ENCODE data around the gene PROC.

Gene PROC

GRCh38 chr2:127418300-127419111, at the start of gene PROC:
TSS of gene PROC (plus strand) at chr2:127418427. CDS start at chr2:127419943, 1,516 bp downstream.
- intact Hi-C loops (cut with DNase I): no loop called here
- DNase-seq: peak in 1 of 10 donors; percentile 77

GRCh38 chr2:127370010-127370409, 48.2 kb upstream of the PROC start:
- no peak for DNase-seq
- intact Hi-C loops (cut with DNase I): no loop called here

- no peak for DNase-seq
- intact Hi-C loops (cut with DNase I): no loop called here
Observed at GRCh38 chr2:127371037-127371436, 47.2 kb upstream of the PROC start.

- intact Hi-C loops (cut with DNase I): no loop called here
- no peak for DNase-seq
Observed at GRCh38 chr2:127373362-127374083, 44.7 kb upstream of the PROC start.

- no peak for DNase-seq
- intact Hi-C loops (cut with DNase I): no loop called here
Observed at GRCh38 chr2:127376257-127376656, 42.0 kb upstream of the PROC start.

- no peak for DNase-seq
- intact Hi-C loops (cut with DNase I): no loop called here
Observed at GRCh38 chr2:127377262-127377661, 41.0 kb upstream of the PROC start.

- intact Hi-C loops (cut with DNase I): no loop called here
- no peak for DNase-seq
Observed at GRCh38 chr2:127378720-127379119, 39.5 kb upstream of the PROC start.

- intact Hi-C loops (cut with DNase I): loop anchor here (1.0 to 10.0 kb wide), 2 partner anchors 48 to 85 kb away; partner anchors contain the start of gene ERCC3
Observed at GRCh38 chr2:127379712-127380355, 38.4 kb upstream of the PROC start.

GRCh38 chr2:127381762-127382161, 36.5 kb upstream of the PROC start:
- intact Hi-C loops (cut with DNase I): loop anchor here (10.0 kb wide), 1 partner anchor 87 kb away; the partner anchor contains the start of gene ERCC3
- DNase-seq: no peak

More at GRCh38 chr2:127379712-127380355, 38.4 kb upstream of the PROC start:
- no peak for DNase-seq

- intact Hi-C loops (cut with DNase I): loop anchor here (10.0 kb wide), 1 partner anchor 88 kb away; the partner anchor contains the start of gene ERCC3
Observed at GRCh38 chr2:127382831-127383230, 35.4 kb upstream of the PROC start.

GRCh38 chr2:127384529-127384928, 33.7 kb upstream of the PROC start:
- intact Hi-C loops (cut with DNase I): loop anchor here (10.0 kb wide), 1 partner anchor 90 kb away; the partner anchor contains the start of gene ERCC3
- no peak for DNase-seq

More at GRCh38 chr2:127382831-127383230, 35.4 kb upstream of the PROC start:
- DNase-seq: no peak

- no peak for DNase-seq
- intact Hi-C loops (cut with DNase I): loop anchor here (10.0 kb wide), 1 partner anchor 91 kb away; the partner anchor contains the start of gene ERCC3
Observed at GRCh38 chr2:127386246-127386645, 32.0 kb upstream of the PROC start.

- peak; percentile 62 to 98 (median 80) for DNase-seq
- intact Hi-C loops (cut with DNase I): loop anchor here (10.0 kb wide), 1 partner anchor 92 kb away; the partner anchor contains the start of gene ERCC3
Observed at GRCh38 chr2:127386764-127387654, 31.2 kb upstream of the PROC start.

GRCh38 chr2:127387655-127388422, 30.4 kb upstream of the PROC start, which contains the start of gene MAP3K2:
TSS of gene MAP3K2 (minus strand) at chr2:127387975. CDS start at chr2:127343129, 44,846 bp downstream.
- peak; percentile 79 to 97 (median 84) for DNase-seq
- intact Hi-C loops (cut with DNase I): loop anchor here (1.0 to 10.0 kb wide), 3 partner anchors 19 to 138 kb away; partner anchors contain the start of genes ERCC3 and IWS1

- intact Hi-C loops (cut with DNase I): loop anchor here (1.0 to 10.0 kb wide), 3 partner anchors 18 to 138 kb away; partner anchors contain the start of genes ERCC3 and IWS1
Observed at GRCh38 chr2:127388423-127389164, 29.6 kb upstream of the PROC start.

GRCh38 chr2:127389778-127390435, 28.3 kb upstream of the PROC start:
- no peak for DNase-seq
- intact Hi-C loops (cut with DNase I): loop anchor here (2.0 to 10.0 kb wide), 2 partner anchors 17 to 95 kb away; partner anchors contain the start of gene ERCC3

More at GRCh38 chr2:127388423-127389164, 29.6 kb upstream of the PROC start:
- no peak for DNase-seq

All from posterior cingulate gyrus (tissue), 11 donors.